ENCODE measurements around the gene OVCA2. TPM values are rescaled to one million over a fixed set of nuclear protein-coding genes. Genes with fewer than 3 reads are reported as not detected.
A peak's percentile ranks its signal among the peaks of the same experiment; 100 is the strongest.
"Not testable (repeated sequence)": the region's sequence is repeated elsewhere in the genome, so short reads cannot be mapped to it uniquely, and the experiment has no call there.

OVCA2 gene
- total RNA-seq, 4 donors from 2014 or later, result 21.1 to 30.4 (median 26.2) TPM

GRCh38 chr17:2008332-2009126 lies 33.3 kb upstream of the OVCA2 start:
- no peak for TF ChIP-seq CTCF (IDR thresholded peaks at IDR 0.05)
- no peak for ATAC-seq (ENCODE audit: low FRiP score)
- DNase-seq (ENCODE audit: low spot score), result no peak

GRCh38 chr17:2009737-2010136 lies 32.1 kb upstream of the OVCA2 start:
- ATAC-seq (ENCODE audit: low FRiP score) (no peak), DNase-seq (ENCODE audit: low spot score) (no peak)
- no peak for TF ChIP-seq CTCF (IDR thresholded peaks at IDR 0.05)

GRCh38 chr17:2011411-2012371 lies 30.1 kb upstream of the OVCA2 start:
- DNase-seq (ENCODE audit: low spot score) (no peak), ATAC-seq (ENCODE audit: low FRiP score) (peak; percentile 45)
- TF ChIP-seq CTCF (IDR thresholded peaks at IDR 0.05), result no peak

GRCh38 chr17:2012499-2012898 lies 29.3 kb upstream of the OVCA2 start:
- no peak for DNase-seq (ENCODE audit: low spot score)
- no peak for ATAC-seq (ENCODE audit: low FRiP score)
- no peak for TF ChIP-seq CTCF (IDR thresholded peaks at IDR 0.05)

GRCh38 chr17:2013220-2013993 lies 28.4 kb upstream of the OVCA2 start:
- ATAC-seq (ENCODE audit: low FRiP score), result not testable (repeated sequence)

GRCh38 chr17:2013994-2014317 lies 27.9 kb upstream of the OVCA2 start:
- no peak for TF ChIP-seq CTCF (IDR thresholded peaks at IDR 0.05)
- ATAC-seq (ENCODE audit: low FRiP score) (no peak), DNase-seq (ENCODE audit: low spot score) (no peak)

More at GRCh38 chr17:2013220-2013993, 28.4 kb upstream of the OVCA2 start:
- not testable (repeated sequence) for DNase-seq (ENCODE audit: low spot score)

- DNase-seq (ENCODE audit: low spot score), result no peak
- TF ChIP-seq CTCF (IDR thresholded peaks at IDR 0.05), result no peak
- ATAC-seq (ENCODE audit: low FRiP score), result no peak
These were observed 26.5 kb upstream of the OVCA2 start for GRCh38 chr17:2015314-2015713.

All from omental fat pad (tissue), 4 donors.